T-cell (primary cell): Measurements from ENCODE around the gene KCNQ5. TPM values are rescaled to one million over a fixed set of nuclear protein-coding genes. Genes with fewer than 3 reads are reported as not detected.
"Not testable (repeated sequence)": the region's sequence is repeated elsewhere in the genome, so short reads cannot be mapped to it uniquely, and the experiment has no call there.

ENCODE experiments used
- ATAC-seq, 4 experiments: fragments of 200-7000 bp in 3 of 4; fragments of 150-1000 bp in 1 of 4; cut with Tn5 transposase; replicated peaks in 1 of 4; 1 replicate in 3 of 4; 2 replicates in 1 of 4; pipeline ENCODE4 v1.10.0; 2021; ENCODE audit warnings: moderate library complexity in 3 of 4, mild to moderate bottlenecking in 2 of 4, moderate number of reproducible peaks in 1 of 4
- CTCF ChIA-PET, 2 donors: fragments of 300-600 bp; sonication (Branson Sonifier 250); formaldehyde crosslinking; loops; one replicate each; lab custom pipeline; 2022; ENCODE audit warnings: antibody characterized with exemption in 2 of 2; lab: Charles Lee
- POLR2A ChIA-PET, 2 donors: fragments of 300-600 bp; sonication (Branson Sonifier 250); formaldehyde crosslinking; loops; one replicate each; lab custom pipeline; 2022; ENCODE audit warnings: antibody characterized with exemption in 2 of 2; lab: Charles Lee
- DNase-seq, 35 experiments: peaks; one replicate each; pipeline versions ENCODE4 v3.0.0 to v3.0.0-alpha.2; 2013 to 2023
- H3K27ac ChIP-seq: one replicate; pipeline ENCODE4 v1.5.1; 2013; ENCODE audit warnings: low read length
- H3K27me3 ChIP-seq, 2 experiments: replicated peaks in 1 of 2; 1 replicate in 1 of 2; 2 replicates in 1 of 2; pipeline versions ENCODE4 v1.6.1 to v1.7.0; 2013; ENCODE audit warnings: low read length in 1 of 2, mixed read lengths in 1 of 2; ENCODE audit not compliant: control insufficient read depth in 2 of 2, insufficient read depth in 2 of 2; ENCODE audit errors: extremely low read depth in 1 of 2
- H3K36me3 ChIP-seq, 2 donors: 1 replicate in 1 of 2; 2 replicates in 1 of 2; pipeline versions ENCODE4 v1.6.1 to v1.7.0; 2013; ENCODE audit warnings: low read length in 1 of 2; ENCODE audit not compliant: control insufficient read depth in 2 of 2, insufficient read depth in 1 of 2; ENCODE audit errors: extremely low read depth in 1 of 2
- H3K4me1 ChIP-seq, 2 experiments: 1 replicate in 1 of 2; 2 replicates in 1 of 2; pipeline versions ENCODE4 v1.6.1 to v1.7.0; 2013; ENCODE audit warnings: low read length in 2 of 2, mixed read lengths in 1 of 2; ENCODE audit not compliant: insufficient read depth in 2 of 2, control insufficient read depth in 1 of 2; ENCODE audit errors: extremely low read depth in 1 of 2
- H3K4me3 ChIP-seq, 2 donors: 1 replicate in 1 of 2; 2 replicates in 1 of 2; pipeline versions ENCODE4 v1.5.1 to v1.7.0; 2013; ENCODE audit warnings: mild to moderate bottlenecking in 2 of 2, low read length in 1 of 2, moderate library complexity in 1 of 2; ENCODE audit not compliant: control insufficient read depth in 1 of 2; ENCODE audit errors: extremely low read depth in 1 of 2
- H3K9me3 ChIP-seq: 2 replicates; pipeline ENCODE4 v1.7.0; 2013
- H3K27ac Mint-ChIP-seq, 2 donors: one replicate each; pipeline ENCODE4 v1.8.0; 2020 to 2021; ENCODE audit warnings: mild to moderate bottlenecking in 2 of 2, mixed read lengths in 2 of 2
- H3K27me3 Mint-ChIP-seq, 2 donors: one replicate each; pipeline ENCODE4 v1.8.0; 2021 to 2022; ENCODE audit warnings: mixed read lengths in 2 of 2
- H3K36me3 Mint-ChIP-seq: one replicate; pipeline ENCODE4 v1.8.0; 2021; ENCODE audit warnings: mixed read lengths
- H3K4me1 Mint-ChIP-seq, 3 donors: one replicate each; pipeline ENCODE4 v1.8.0; 2020 to 2022; ENCODE audit warnings: mixed read lengths in 3 of 3, mild to moderate bottlenecking in 1 of 3
- H3K4me3 Mint-ChIP-seq, 3 donors: one replicate each; pipeline ENCODE4 v1.8.0; 2020 to 2022; ENCODE audit warnings: mild to moderate bottlenecking in 3 of 3, mixed read lengths in 3 of 3, moderate library complexity in 3 of 3
- H3K9me3 Mint-ChIP-seq, 3 donors: one replicate each; pipeline ENCODE4 v1.8.0; 2020 to 2022; ENCODE audit warnings: mixed read lengths in 3 of 3
- WGBS: methylation state at CpG from one replicate; pipeline ENCODE4 v1.1.5; 2013; ENCODE audit warnings: missing lambda C conversion rate; ENCODE audit not compliant: insufficient coverage; 5-methylcytosine and 5-hydroxymethylcytosine counted together
- total RNA-seq, 35 experiments: library from RNA in 6 of 35; stranded (reverse) in 6 of 35; fragments of 120-200 nt in 1 of 35; gene quantifications; one replicate each; pipeline versions ENCODE4 v1.2.1 to v1.2.4 and lab custom pipeline; 2013 to 2026

KCNQ5 gene
- total RNA-seq, 5 donors from 2014 or later (not counting 1 experiment from before 2014, with no cell fraction given) = 3.5 to 5.3 (median 4.3) TPM

DNA sequence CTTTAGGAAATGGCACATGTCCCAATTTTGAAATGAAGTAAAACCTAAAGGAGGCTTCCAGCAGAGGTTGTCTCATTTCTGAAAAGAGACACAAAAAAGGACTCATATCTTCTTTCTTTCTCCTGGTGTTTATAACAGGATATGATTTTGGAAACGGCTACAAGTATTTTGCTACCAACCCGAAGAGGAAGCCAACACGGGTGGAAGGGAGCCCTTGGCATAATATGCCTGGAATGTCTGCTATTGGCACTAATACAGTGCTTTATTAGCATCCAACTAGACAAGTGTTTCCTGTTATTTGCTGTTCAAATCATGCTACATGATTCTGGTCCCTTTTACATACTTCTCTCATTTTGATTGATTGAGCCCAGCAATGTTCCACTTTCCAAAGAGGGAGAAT lies 612.1 kb downstream of the KCNQ5 start:
- H3K27ac Mint-ChIP-seq, H3K27me3 ChIP-seq, H3K4me3 Mint-ChIP-seq, H3K36me3 ChIP-seq, DNase-seq, H3K4me1 ChIP-seq, H3K36me3 Mint-ChIP-seq, H3K4me1 Mint-ChIP-seq, POLR2A ChIA-PET, ATAC-seq, H3K9me3 ChIP-seq, H3K27me3 Mint-ChIP-seq, CTCF ChIA-PET, H3K4me3 ChIP-seq, H3K9me3 Mint-ChIP-seq, H3K27ac ChIP-seq: not testable (repeated sequence)
- 70% methylated on average over 2 of the region's 3 CpGs for WGBS

DNA sequence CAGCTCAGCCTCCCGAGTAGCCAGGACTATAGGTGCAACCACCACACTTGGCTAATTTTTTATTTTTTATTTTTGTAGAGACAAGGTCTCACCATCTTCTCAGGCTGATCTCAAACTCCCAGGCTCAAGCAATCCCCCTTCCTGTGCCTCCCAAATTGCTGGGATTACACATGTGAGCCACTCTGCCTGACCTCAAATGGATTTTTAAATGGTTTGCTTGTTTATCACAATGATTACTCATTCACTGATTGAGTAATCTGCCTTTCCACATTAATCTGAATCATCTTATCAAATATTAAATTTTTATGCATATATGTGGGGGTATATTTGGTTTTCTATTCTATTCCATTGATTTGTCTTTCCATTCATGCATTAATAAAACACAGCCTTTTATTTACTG lies 612.9 kb downstream of the KCNQ5 start:
- H3K4me1 ChIP-seq = no peaks in the 10 kb centered on the region
- DNase-seq = no peak

DNA sequence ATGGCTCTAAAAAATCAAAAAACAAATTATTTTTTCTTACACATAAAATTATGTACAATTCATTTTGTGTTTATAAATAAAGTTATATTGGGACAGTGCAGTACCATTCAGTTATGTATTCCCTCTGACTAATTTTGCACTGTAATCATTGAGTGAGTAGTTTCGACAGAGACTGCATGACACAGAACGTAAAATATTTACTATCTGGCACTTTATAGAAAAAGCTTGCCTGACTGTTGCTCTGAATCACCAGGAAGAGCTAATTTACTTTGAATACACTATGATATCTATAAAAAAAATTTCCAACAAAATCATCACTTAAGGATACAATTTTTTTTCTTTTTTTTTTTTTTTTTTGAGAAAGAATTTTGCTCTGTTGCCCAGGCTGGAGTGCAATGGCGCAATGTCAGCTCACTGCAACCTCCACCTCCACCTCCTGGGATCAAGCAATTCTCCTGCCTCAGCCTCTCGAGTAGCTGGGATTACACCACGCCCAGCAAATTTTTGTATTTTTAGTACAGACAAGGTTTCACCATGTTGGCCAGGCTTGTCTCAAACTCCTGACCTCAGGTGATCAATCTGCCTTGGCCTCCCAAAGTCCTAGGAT lies 614.4 kb downstream of the KCNQ5 start:
- POLR2A ChIA-PET = interaction anchor here (0.6 to 1.0 kb wide), 2 partner anchors 9 to 18 kb away, joined by 3 to 4 read pairs; no protein-coding TSS in a partner anchor
- no peaks in the 10 kb centered on the region for H3K27me3 Mint-ChIP-seq

More for the DNA sequence above, 612.9 kb downstream of the KCNQ5 start:
- no peak overlapping the region for H3K4me3 ChIP-seq
- Mint-ChIP-seq H3K27ac (no peak overlapping the region), H3K27me3 (no peaks in the 10 kb centered on the region), H3K4me3 (no peak overlapping the region), H3K4me1 (no peaks in the 10 kb centered on the region), H3K9me3 (no peaks in the 10 kb centered on the region), H3K36me3 (no peaks in the 10 kb centered on the region)
- no peak for ATAC-seq
- H3K36me3 ChIP-seq = no peaks in the 10 kb centered on the region
- POLR2A ChIA-PET = no interaction called here
- CTCF ChIA-PET = no interaction called here
- no CpG with 5 or more reads among the region's 1 CpG for WGBS
- H3K27ac ChIP-seq = no peak overlapping the region
- peaks cover 0 to 7% of the 10 kb centered on the region in 2 experiments for H3K27me3 ChIP-seq
- no peaks in the 10 kb centered on the region for H3K9me3 ChIP-seq

GRCh38 chr6:73240730-73241129 lies 618.9 kb downstream of the KCNQ5 start:
- Histone ChIP-seq H3K27ac (no peak overlapping the region), H3K9me3 (no peaks in the 10 kb centered on the region), H3K4me3 (no peak overlapping the region), H3K36me3 (no peaks in the 10 kb centered on the region), H3K4me1 (no peaks in the 10 kb centered on the region), H3K27me3 (peaks cover 0 to 3% of the 10 kb centered on the region in 2 experiments)
- POLR2A ChIA-PET = no interaction called here
- Mint-ChIP-seq H3K27me3 (peaks cover 8 to 9% of the 10 kb centered on the region in 2 donors), H3K4me3 (no peak overlapping the region), H3K4me1 (no peaks in the 10 kb centered on the region), H3K9me3 (no peaks in the 10 kb centered on the region), H3K36me3 (no peaks in the 10 kb centered on the region), H3K27ac (no peak overlapping the region)
- DNase-seq = no peak
- ATAC-seq = no peak
- no CpG with 5 or more reads among the region's 4 CpGs for WGBS
- CTCF ChIA-PET = no interaction called here

More for the DNA sequence above, 614.4 kb downstream of the KCNQ5 start:
- Histone ChIP-seq H3K9me3 (no peaks in the 10 kb centered on the region), H3K36me3 (no peaks in the 10 kb centered on the region), H3K27me3 (peaks cover 0 to 5% of the 10 kb centered on the region in 2 experiments), H3K4me1 (no peaks in the 10 kb centered on the region), H3K27ac (no peak overlapping the region), H3K4me3 (no peak overlapping the region)
- DNase-seq (no peak), ATAC-seq (no peak)
- H3K27ac Mint-ChIP-seq = no peak overlapping the region
- WGBS = 92% methylated on average over 2 of the region's 5 CpGs
- H3K9me3 Mint-ChIP-seq = no peaks in the 10 kb centered on the region
- no peaks in the 10 kb centered on the region for H3K36me3 Mint-ChIP-seq
- CTCF ChIA-PET = interaction anchor here in 1 of 2 donors (0.5 to 0.7 kb wide), 2 partner anchors 19 to 823 kb away, joined by 5 to 8 read pairs; no protein-coding TSS in a partner anchor
- no peaks in the 10 kb centered on the region for H3K4me1 Mint-ChIP-seq
- no peak overlapping the region for H3K4me3 Mint-ChIP-seq

GRCh38 chr6:73242001-73242400 lies 620.1 kb downstream of the KCNQ5 start:
- Histone ChIP-seq H3K27ac (no peak overlapping the region), H3K27me3 (peaks cover 0 to 6% of the 10 kb centered on the region in 2 experiments), H3K4me3 (no peak overlapping the region), H3K9me3 (no peaks in the 10 kb centered on the region), H3K36me3 (no peaks in the 10 kb centered on the region), H3K4me1 (no peaks in the 10 kb centered on the region)
- Mint-ChIP-seq H3K4me1 (no peaks in the 10 kb centered on the region), H3K27me3 (peaks cover 8 to 9% of the 10 kb centered on the region in 2 donors), H3K36me3 (no peaks in the 10 kb centered on the region), H3K4me3 (no peak overlapping the region), H3K27ac (no peak overlapping the region), H3K9me3 (no peaks in the 10 kb centered on the region)
- ATAC-seq = no peak
- ChIA-PET CTCF (no interaction called here), POLR2A (no interaction called here)
- DNase-seq = no peak
- 67% methylated on average over 3 of the region's 5 CpGs for WGBS
